ENCODE measurements around the gene TNFRSF21. TPM values are rescaled to one million over a fixed set of nuclear protein-coding genes. Genes with fewer than 3 reads are reported as not detected.

Gene TNFRSF21
- total and polyA plus RNA-seq, 11 donors = 2.7 to 18.1 (median 5.6) TPM

DNA sequence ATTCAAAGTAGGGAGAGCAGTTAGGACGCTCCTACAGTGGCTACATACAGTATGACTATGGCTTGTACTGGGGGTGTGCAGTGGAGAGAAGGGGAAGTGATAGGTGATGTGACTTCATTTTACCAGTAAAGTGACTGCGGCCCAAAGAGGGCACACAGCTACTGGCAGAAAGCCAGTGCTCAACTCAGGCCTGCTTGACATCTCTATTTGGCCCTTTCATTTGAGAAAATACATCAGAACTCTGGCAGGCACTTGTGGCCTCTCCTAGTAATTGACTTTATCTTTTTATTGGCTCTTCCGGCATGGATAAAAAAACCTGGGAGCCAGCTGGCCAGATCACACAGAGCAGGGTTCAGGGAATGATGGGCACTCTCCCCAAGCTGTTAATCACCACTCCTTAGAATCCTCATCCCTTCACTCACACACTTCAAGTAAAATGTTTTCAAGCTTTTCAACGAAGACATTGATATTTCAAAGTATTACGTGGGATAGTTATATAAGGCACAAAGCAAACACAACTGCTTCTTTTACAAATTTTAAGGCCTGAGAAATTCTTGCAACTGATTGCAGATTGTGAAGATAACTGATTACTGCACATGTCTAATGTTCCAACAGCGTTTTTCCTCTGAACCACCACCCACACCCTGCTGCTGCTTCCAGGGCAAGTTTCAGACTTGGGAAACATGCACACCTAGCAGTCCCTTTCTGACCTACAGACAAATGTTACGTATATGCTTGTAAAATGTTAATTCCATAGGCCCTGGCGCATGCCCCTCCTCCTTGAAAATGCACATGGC is 73.5 kb downstream of the TNFRSF21 start:
- Histone ChIP-seq H3K36me3 (peaks cover 0 to 10% (median 0%) of the 10 kb centered on the region in 9 donors), H3K27ac (peak overlapping the region in 1 of 12 donors; percentile 23), H3K4me1 (peaks cover 0 to 23% (median 8%) of the 10 kb centered on the region in 12 donors), H3K4me3 (no peak overlapping the region), H3K27me3 (no peaks in the 10 kb centered on the region), H3K9me3 (no peaks in the 10 kb centered on the region)
- WGBS, 4 donors = 50 to 61% (median 54%) methylated on average over 8 of the region's 8 CpGs
- TF ChIP-seq CTCF (IDR thresholded peaks at IDR 0.05) = no peak
- TF ChIP-seq POLR2A (IDR thresholded peaks at IDR 0.05) = no peak
- intact Hi-C loops (cut with DNase I) = loop anchor here in 2 of 10 donors (5.0 to 10.0 kb wide), 2 partner anchors 71 to 111 kb away; partner anchors contain the start of gene TNFRSF21 (in 1 of the 2)
- ATAC-seq = peak; percentile 70 to 90 (median 74)
- peak in 3 of 5 donors; percentile 28 to 57 (median 32) for DNase-seq

- Histone ChIP-seq H3K36me3 (peaks cover 0 to 10% (median 0%) of the 10 kb centered on the region in 9 donors), H3K9me3 (no peaks in the 10 kb centered on the region), H3K4me1 (peaks cover 0 to 24% (median 8%) of the 10 kb centered on the region in 12 donors), H3K27ac (peak overlapping the region in 1 of 12 donors; percentile 23), H3K27me3 (no peaks in the 10 kb centered on the region), H3K4me3 (no peak overlapping the region)
- DNase-seq (no peak), ATAC-seq (no peak)
- no peak for TF ChIP-seq CTCF (IDR thresholded peaks at IDR 0.05)
- TF ChIP-seq POLR2A (IDR thresholded peaks at IDR 0.05) = no peak
- intact Hi-C loops (cut with DNase I) = loop anchor here in 2 of 10 donors (5.0 to 10.0 kb wide), 2 partner anchors 72 to 111 kb away; partner anchors contain the start of gene TNFRSF21 (in 1 of the 2)
- WGBS, 4 donors = 94 to 95% (median 94%) methylated on average over 1 of the region's 1 CpG
These were observed 74.3 kb downstream of the TNFRSF21 start for GRCh38 chr6:47235421-47235820.

- DNase-seq (no peak), ATAC-seq (no peak)
- H3K27me3 ChIP-seq = no peaks in the 10 kb centered on the region
- H3K4me1 ChIP-seq = peaks cover 0 to 24% (median 8%) of the 10 kb centered on the region in 12 donors
- H3K9me3 ChIP-seq = no peaks in the 10 kb centered on the region
- peaks cover 0 to 10% (median 0%) of the 10 kb centered on the region in 9 donors for H3K36me3 ChIP-seq
- TF ChIP-seq POLR2A (IDR thresholded peaks at IDR 0.05) = no peak
- TF ChIP-seq CTCF (IDR thresholded peaks at IDR 0.05) = no peak
- intact Hi-C loops (cut with DNase I) = loop anchor here in 1 of 10 donors (10.0 kb wide), 1 partner anchor 110 kb away; no protein-coding TSS in a partner anchor
- H3K4me3 ChIP-seq = no peak overlapping the region
- no peak overlapping the region for H3K27ac ChIP-seq
- WGBS, 4 donors = 97 to 98% (median 97%) methylated on average over 30 of the region's 30 CpGs
These were observed 75.3 kb downstream of the TNFRSF21 start for GRCh38 chr6:47234266-47234933.

DNA sequence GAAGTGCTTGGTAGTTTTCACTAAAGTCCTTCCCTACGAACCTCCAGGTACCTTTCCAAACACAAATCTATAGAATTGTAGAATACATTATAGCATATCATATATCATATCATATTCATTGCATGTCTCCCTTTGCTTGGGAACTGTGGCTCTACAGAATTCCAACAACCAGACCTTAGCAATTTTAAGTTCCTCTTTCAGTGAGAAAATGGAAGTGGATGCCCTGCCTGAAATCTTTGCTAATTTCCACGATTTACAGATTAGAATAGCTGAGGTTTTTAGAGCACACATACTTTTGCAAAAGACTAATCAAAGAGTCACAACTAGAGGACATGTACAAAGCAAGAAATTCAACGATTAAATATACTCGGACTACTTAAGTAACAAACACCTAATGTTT is 78.6 kb downstream of the TNFRSF21 start:
- H3K9me3 ChIP-seq = no peaks in the 10 kb centered on the region
- H3K4me1 ChIP-seq = peaks cover 0 to 15% (median 5%) of the 10 kb centered on the region in 12 donors
- H3K27me3 ChIP-seq = no peaks in the 10 kb centered on the region
- intact Hi-C loops (cut with DNase I) = loop anchor here in 1 of 10 donors (10.0 kb wide), 1 partner anchor 106 kb away; no protein-coding TSS in a partner anchor
- ATAC-seq (no peak), DNase-seq (no peak)
- TF ChIP-seq CTCF (IDR thresholded peaks at IDR 0.05) (no peak), POLR2A (IDR thresholded peaks at IDR 0.05) (no peak)
- no peak overlapping the region for H3K4me3 ChIP-seq
- 91 to 93% (median 92%) methylated on average over 4 of the region's 4 CpGs for WGBS, 4 donors
- peak overlapping the region in 1 of 12 donors; percentile 34 for H3K27ac ChIP-seq
- H3K36me3 ChIP-seq = peaks cover 0 to 10% (median 0%) of the 10 kb centered on the region in 9 donors

Data from heart left ventricle (tissue), 16 donors.